Mesenchymal stem cell (in vitro differentiated cells and primary cell): ENCODE data around the gene FBXL20.

ENCODE experiments used
- DNase-seq: peaks from one replicate; pipeline ENCODE4 v3.0.0-alpha.2; 2013
- H2AFZ ChIP-seq: one replicate; pipeline ENCODE4 v1.6.1; 2013; ENCODE audit warnings: low read depth, mild to moderate bottlenecking, control low read depth, inconsistent platforms, low read length, moderate library complexity
- H2AK5ac ChIP-seq: 2 replicates; pipeline ENCODE4 v1.6.1; 2013; ENCODE audit warnings: low read length, moderate library complexity, mild to moderate bottlenecking, inconsistent platforms; ENCODE audit not compliant: severe bottlenecking
- H2BK120ac ChIP-seq: one replicate; pipeline ENCODE4 v1.6.1; 2013; ENCODE audit warnings: low read depth, mild to moderate bottlenecking, inconsistent platforms, low read length, moderate library complexity
- H2BK12ac ChIP-seq, 2 experiments: one replicate each; pipeline ENCODE4 v1.6.1; 2013; ENCODE audit warnings: inconsistent platforms in 2 of 2, low read length in 2 of 2, mild to moderate bottlenecking in 2 of 2, moderate library complexity in 2 of 2, control low read depth in 1 of 2
- H2BK15ac ChIP-seq: one replicate; pipeline ENCODE4 v1.6.1; 2013; ENCODE audit warnings: mild to moderate bottlenecking, low read depth, inconsistent platforms; ENCODE audit not compliant: poor library complexity, severe bottlenecking
- H2BK5ac ChIP-seq: 2 replicates; pipeline ENCODE4 v1.6.1; 2013; ENCODE audit warnings: low read depth, mild to moderate bottlenecking, low read length, control low read depth, inconsistent platforms; ENCODE audit not compliant: poor library complexity, severe bottlenecking
- H3K14ac ChIP-seq, 2 experiments: one replicate each; pipeline ENCODE4 v1.6.1; 2013; ENCODE audit warnings: inconsistent platforms in 2 of 2, low read length in 2 of 2, control low read depth in 1 of 2, mild to moderate bottlenecking in 1 of 2, moderate library complexity in 1 of 2
- H3K18ac ChIP-seq, 2 experiments: one replicate each; pipeline ENCODE4 v1.6.1; 2013; ENCODE audit warnings: inconsistent platforms in 2 of 2, low read length in 2 of 2, control low read depth in 1 of 2, low read depth in 1 of 2, mild to moderate bottlenecking in 1 of 2
- H3K23ac ChIP-seq, 2 experiments: one replicate each; pipeline ENCODE4 v1.6.1; 2013; ENCODE audit warnings: inconsistent platforms in 2 of 2, low read length in 2 of 2, mild to moderate bottlenecking in 2 of 2, moderate library complexity in 2 of 2, control low read depth in 1 of 2
- H3K27ac ChIP-seq: 2 replicates; pipeline ENCODE4 v1.5.1; 2013; ENCODE audit warnings: mild to moderate bottlenecking, moderate library complexity, low read length, control low read depth, inconsistent platforms; ENCODE audit not compliant: poor library complexity, severe bottlenecking
- H3K27me3 ChIP-seq, 2 experiments: 2 replicates each; pipeline versions ENCODE4 v1.6.1 to v1.7.0; 2013; ENCODE audit warnings: low read length in 2 of 2, mild to moderate bottlenecking in 2 of 2, moderate library complexity in 2 of 2, control low read depth in 1 of 2, inconsistent platforms in 1 of 2; ENCODE audit not compliant: control insufficient read depth in 1 of 2, insufficient read depth in 1 of 2
- H3K36me3 ChIP-seq, 2 experiments: 2 replicates each; pipeline versions ENCODE4 v1.6.1 to v1.7.0; 2013; ENCODE audit warnings: low read length in 2 of 2, control low read depth in 1 of 2, inconsistent platforms in 1 of 2, low read depth in 1 of 2, mild to moderate bottlenecking in 1 of 2; ENCODE audit not compliant: insufficient read depth in 2 of 2, control insufficient read depth in 1 of 2
- H3K4ac ChIP-seq, 2 experiments: one replicate each; pipeline ENCODE4 v1.6.1; 2013; ENCODE audit warnings: inconsistent platforms in 2 of 2, low read length in 2 of 2, mild to moderate bottlenecking in 2 of 2, moderate library complexity in 2 of 2, control low read depth in 1 of 2, low read depth in 1 of 2
- H3K4me1 ChIP-seq: 2 replicates; pipeline ENCODE4 v1.6.1; 2013; ENCODE audit warnings: low read depth, low read length, control low read depth; ENCODE audit not compliant: control insufficient read depth, insufficient read depth
- H3K4me2 ChIP-seq: 2 replicates; pipeline ENCODE4 v1.6.1; 2013; ENCODE audit warnings: low read length, mild to moderate bottlenecking, inconsistent platforms; ENCODE audit not compliant: poor library complexity, severe bottlenecking
- H3K4me3 ChIP-seq, 2 experiments: 2 replicates each; pipeline versions ENCODE4 v1.5.1 to v1.7.0; 2013; ENCODE audit warnings: low read length in 2 of 2, mild to moderate bottlenecking in 2 of 2, control low read depth in 1 of 2, low read depth in 1 of 2; ENCODE audit not compliant: insufficient read depth in 1 of 2
- H3K79me1 ChIP-seq: replicated peaks from 2 replicates; pipeline ENCODE4 v1.6.1; 2013; ENCODE audit warnings: mild to moderate bottlenecking, control low read depth, low read length, inconsistent platforms; ENCODE audit not compliant: poor library complexity, severe bottlenecking
- H3K9ac ChIP-seq: 2 replicates; pipeline ENCODE4 v1.7.0; 2013; ENCODE audit warnings: mild to moderate bottlenecking, low read length, moderate library complexity
- H3K9me3 ChIP-seq: 2 replicates; pipeline ENCODE4 v1.7.0; 2013; ENCODE audit warnings: mild to moderate bottlenecking, low read length; ENCODE audit not compliant: control insufficient read depth
- H4K8ac ChIP-seq: one replicate; pipeline ENCODE4 v1.6.1; 2013; ENCODE audit warnings: inconsistent platforms, mild to moderate bottlenecking, low read length, moderate library complexity
- H4K91ac ChIP-seq: one replicate; pipeline ENCODE4 v1.6.1; 2013; ENCODE audit warnings: mild to moderate bottlenecking, low read length, inconsistent platforms
- WGBS: methylation state at CpG from one replicate; pipeline ENCODE4 v1.1.7; 2013; ENCODE audit warnings: mixed read lengths; 5-methylcytosine and 5-hydroxymethylcytosine counted together

The FBXL20 gene

GRCh38 chr17:39236981-39237441 lies 164.4 kb downstream of the FBXL20 start:
- peaks cover 18% of the 10 kb centered on the region for H3K4me1 ChIP-seq
- no peak overlapping the region for H3K4me2 ChIP-seq
- H3K27me3 ChIP-seq = peaks cover 27 to 47% of the 10 kb centered on the region in 2 experiments
- H2AK5ac ChIP-seq = no peak overlapping the region
- H4K8ac ChIP-seq = no peak overlapping the region
- H3K4me3 ChIP-seq = no peak overlapping the region
- H3K27ac ChIP-seq = no peak overlapping the region
- no peak overlapping the region for H3K4ac ChIP-seq
- no peak overlapping the region for H3K9ac ChIP-seq
- no peak overlapping the region for H2BK5ac ChIP-seq
- no peaks in the 10 kb centered on the region for H3K36me3 ChIP-seq
- no peak overlapping the region for H3K23ac ChIP-seq
- no peak overlapping the region for H2AFZ ChIP-seq
- no peak overlapping the region for H3K14ac ChIP-seq
- H2BK120ac ChIP-seq = no peak overlapping the region
- H2BK15ac ChIP-seq = no peak overlapping the region
- no peak overlapping the region for H3K18ac ChIP-seq
- H3K79me1 ChIP-seq = no peaks in the 10 kb centered on the region
- H3K9me3 ChIP-seq = no peaks in the 10 kb centered on the region
- DNase-seq = no peak
- 90% methylated on average over 6 of the region's 6 CpGs for WGBS
- no peak overlapping the region for H2BK12ac ChIP-seq
- peak overlapping the region; percentile 34 for H4K91ac ChIP-seq

- Histone ChIP-seq H2AK5ac (no peak overlapping the region), H2BK15ac (no peak overlapping the region), H3K9ac (no peak overlapping the region), H3K14ac (no peak overlapping the region), H3K4ac (no peak overlapping the region), H3K9me3 (no peaks in the 10 kb centered on the region), H4K8ac (no peak overlapping the region), H2BK5ac (no peak overlapping the region), H3K18ac (no peak overlapping the region), H2BK120ac (no peak overlapping the region), H3K4me2 (no peak overlapping the region), H2BK12ac (no peak overlapping the region), H2AFZ (no peak overlapping the region), H3K4me1 (peaks cover 23% of the 10 kb centered on the region), H3K79me1 (no peaks in the 10 kb centered on the region), H3K4me3 (no peak overlapping the region), H3K27ac (no peak overlapping the region), H3K36me3 (no peaks in the 10 kb centered on the region), H3K27me3 (peaks cover 32 to 47% of the 10 kb centered on the region in 2 experiments), H3K23ac (no peak overlapping the region), H4K91ac (no peak overlapping the region)
- DNase-seq = no peak
- WGBS = 56% methylated on average over 3 of the region's 5 CpGs
These were observed 164.9 kb downstream of the FBXL20 start for GRCh38 chr17:39236450-39236927.

- WGBS = 41% methylated on average over 14 of the region's 18 CpGs
- no peak overlapping the region for H4K91ac ChIP-seq
- no peak overlapping the region for H3K4ac ChIP-seq
- H2AK5ac ChIP-seq = no peak overlapping the region
- no peak overlapping the region for H2AFZ ChIP-seq
- no peak overlapping the region for H3K23ac ChIP-seq
- H3K4me3 ChIP-seq = no peak overlapping the region
- H3K79me1 ChIP-seq = no peaks in the 10 kb centered on the region
- H3K4me2 ChIP-seq = no peak overlapping the region
- H2BK12ac ChIP-seq = no peak overlapping the region
- H4K8ac ChIP-seq = no peak overlapping the region
- H3K36me3 ChIP-seq = no peaks in the 10 kb centered on the region
- peaks cover 39 to 47% of the 10 kb centered on the region in 2 experiments for H3K27me3 ChIP-seq
- peak; percentile 62 for DNase-seq
- H3K9ac ChIP-seq = no peak overlapping the region
- no peaks in the 10 kb centered on the region for H3K9me3 ChIP-seq
- H2BK15ac ChIP-seq = no peak overlapping the region
- H2BK5ac ChIP-seq = no peak overlapping the region
- no peak overlapping the region for H3K18ac ChIP-seq
- no peak overlapping the region for H3K27ac ChIP-seq
- no peak overlapping the region for H3K14ac ChIP-seq
- no peak overlapping the region for H2BK120ac ChIP-seq
- peaks cover 29% of the 10 kb centered on the region for H3K4me1 ChIP-seq
These were observed 165.6 kb downstream of the FBXL20 start for GRCh38 chr17:39235555-39236449.
